ENCODE measurements around the gene RGS6.

Gene RGS6

DNA sequence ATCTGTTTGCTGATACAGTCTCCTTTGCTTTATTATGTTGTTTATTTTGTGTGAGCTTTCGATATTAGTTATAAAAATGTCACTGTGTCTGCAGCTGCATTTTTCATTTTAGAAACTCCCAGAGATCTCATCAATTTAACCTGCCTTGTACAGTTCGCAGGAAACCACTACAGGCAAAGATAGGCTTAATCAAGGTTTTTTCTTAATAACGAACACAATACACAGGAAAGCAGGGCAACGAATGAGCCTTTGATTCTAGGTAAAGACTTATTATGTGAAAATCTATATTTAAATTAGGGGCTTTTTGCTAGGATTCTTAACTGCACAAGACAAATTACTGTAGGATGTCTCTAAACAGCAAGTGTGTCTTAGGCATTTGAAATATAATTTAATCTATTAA lies 191.9 kb downstream of the RGS6 start:
- Histone ChIP-seq H3K9me3 (no peaks in the 10 kb centered on the region), H3K4me3 (ENCODE audit: low read depth in 1 of 2, low read length in 1 of 2) (no peak overlapping the region), H3K27ac (no peak overlapping the region), H3K27me3 (peaks cover 17% of the 10 kb centered on the region), H3K36me3 (no peaks in the 10 kb centered on the region), H3K4me1 (ENCODE audit: control insufficient read depth in 1 of 2, insufficient read depth in 1 of 2, low read depth in 1 of 2, low read length in 1 of 2) (no peaks in the 10 kb centered on the region)
- no peak for TF ChIP-seq CTCF (IDR thresholded peaks at IDR 0.05)

DNA sequence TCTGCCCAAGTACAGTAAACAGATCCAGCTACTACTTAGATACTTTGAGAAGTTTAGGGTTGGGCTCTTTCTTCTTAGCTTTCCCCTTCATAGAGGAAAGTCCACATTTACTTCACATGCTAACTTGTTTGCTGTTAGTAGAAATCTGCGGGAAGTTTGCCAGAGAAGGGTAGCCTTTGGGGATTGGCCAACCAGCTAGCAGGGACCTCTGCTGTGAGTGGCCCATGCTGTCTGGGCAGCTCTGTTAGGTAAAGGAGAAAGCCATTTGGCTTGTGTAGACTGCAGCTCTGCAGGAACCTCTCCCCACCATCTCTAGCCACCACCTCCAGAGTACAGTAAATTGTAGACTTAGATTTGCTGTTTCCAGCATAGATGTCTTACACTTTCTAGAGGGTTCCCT lies 193.9 kb downstream of the RGS6 start:
- TF ChIP-seq CTCF (IDR thresholded peaks at IDR 0.05) = no peak

DNA sequence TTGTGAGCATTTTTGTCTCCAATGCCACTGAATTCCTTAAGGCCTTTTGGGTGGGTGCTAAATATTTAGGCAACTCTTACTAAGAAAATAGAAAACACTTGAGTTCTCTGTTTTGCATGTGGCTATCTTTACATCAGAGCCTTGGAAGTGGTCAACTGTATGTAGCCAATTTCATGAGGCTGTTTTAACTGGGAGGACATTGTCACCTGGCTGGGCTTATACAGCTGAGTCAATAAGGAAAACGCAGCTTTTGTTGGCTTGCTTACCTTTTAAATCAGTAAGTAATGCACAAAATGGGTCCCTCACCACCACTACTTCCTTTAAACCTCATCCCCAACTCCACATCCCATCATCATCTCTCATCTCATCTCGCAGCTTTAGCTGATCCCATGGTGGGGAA lies 194.3 kb downstream of the RGS6 start:
- Histone ChIP-seq H3K4me1 (ENCODE audit: control insufficient read depth in 1 of 2, insufficient read depth in 1 of 2, low read depth in 1 of 2, low read length in 1 of 2) (no peaks in the 10 kb centered on the region), H3K4me3 (ENCODE audit: low read depth in 1 of 2, low read length in 1 of 2) (no peak overlapping the region), H3K27me3 (peaks cover 23% of the 10 kb centered on the region), H3K9me3 (no peaks in the 10 kb centered on the region), H3K27ac (no peak overlapping the region), H3K36me3 (no peaks in the 10 kb centered on the region)
- no peak for TF ChIP-seq CTCF (IDR thresholded peaks at IDR 0.05)

More for the DNA sequence above, 193.9 kb downstream of the RGS6 start:
- H3K4me3 ChIP-seq (ENCODE audit: low read depth in 1 of 2, low read length in 1 of 2) = no peak overlapping the region
- no peaks in the 10 kb centered on the region for H3K36me3 ChIP-seq
- H3K4me1 ChIP-seq (ENCODE audit: control insufficient read depth in 1 of 2, insufficient read depth in 1 of 2, low read depth in 1 of 2, low read length in 1 of 2) = no peaks in the 10 kb centered on the region
- H3K9me3 ChIP-seq = no peaks in the 10 kb centered on the region
- peaks cover 23% of the 10 kb centered on the region for H3K27me3 ChIP-seq
- no peak overlapping the region for H3K27ac ChIP-seq

GRCh38 chr14:72128629-72129028 lies 196.4 kb downstream of the RGS6 start:
- TF ChIP-seq CTCF (IDR thresholded peaks at IDR 0.05) = no peak
- no peak overlapping the region for H3K27ac ChIP-seq
- H3K27me3 ChIP-seq = peaks cover 23% of the 10 kb centered on the region
- no peaks in the 10 kb centered on the region for H3K4me1 ChIP-seq (ENCODE audit: control insufficient read depth in 1 of 2, insufficient read depth in 1 of 2, low read depth in 1 of 2, low read length in 1 of 2)
- H3K9me3 ChIP-seq = no peaks in the 10 kb centered on the region
- no peaks in the 10 kb centered on the region for H3K36me3 ChIP-seq
- H3K4me3 ChIP-seq (ENCODE audit: low read depth in 1 of 2, low read length in 1 of 2) = no peak overlapping the region

GRCh38 chr14:72129291-72129690 lies 197.1 kb downstream of the RGS6 start:
- Histone ChIP-seq H3K27me3 (peaks cover 23% of the 10 kb centered on the region), H3K9me3 (no peaks in the 10 kb centered on the region), H3K4me1 (ENCODE audit: control insufficient read depth in 1 of 2, insufficient read depth in 1 of 2, low read depth in 1 of 2, low read length in 1 of 2) (no peaks in the 10 kb centered on the region), H3K4me3 (ENCODE audit: low read depth in 1 of 2, low read length in 1 of 2) (no peak overlapping the region), H3K27ac (no peak overlapping the region), H3K36me3 (no peaks in the 10 kb centered on the region)
- TF ChIP-seq CTCF (IDR thresholded peaks at IDR 0.05) = no peak

DNA sequence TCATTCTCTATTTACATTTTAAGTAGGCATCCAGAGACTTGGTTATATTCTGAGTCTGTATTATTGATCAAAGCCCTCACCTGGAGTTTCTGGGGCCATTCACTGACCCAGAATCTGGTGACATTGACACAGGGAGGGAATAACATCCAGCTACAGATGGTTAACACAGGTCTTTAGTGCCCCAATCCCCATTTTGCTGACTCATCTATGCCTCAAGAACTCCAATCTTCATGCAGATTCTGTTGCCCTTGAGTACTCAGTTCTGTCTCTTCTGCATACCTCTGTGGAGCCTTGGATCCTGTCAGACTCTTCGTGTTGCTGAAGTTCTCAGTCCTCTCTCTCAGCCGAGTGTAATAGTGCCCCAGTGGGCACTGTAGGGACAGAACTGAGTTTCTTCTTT lies 208.9 kb downstream of the RGS6 start:
- TF ChIP-seq CTCF (IDR thresholded peaks at IDR 0.05) = no peak
- no peaks in the 10 kb centered on the region for H3K27me3 ChIP-seq
- H3K4me1 ChIP-seq (ENCODE audit: control insufficient read depth in 1 of 2, insufficient read depth in 1 of 2, low read depth in 1 of 2, low read length in 1 of 2) = no peaks in the 10 kb centered on the region
- no peaks in the 10 kb centered on the region for H3K36me3 ChIP-seq
- H3K4me3 ChIP-seq (ENCODE audit: low read depth in 1 of 2, low read length in 1 of 2) = no peak overlapping the region
- no peak overlapping the region for H3K27ac ChIP-seq
- no peaks in the 10 kb centered on the region for H3K9me3 ChIP-seq

All from neutrophil (primary cell).